Muscle of arm (tissue), 14 donors: ENCODE data around the gene CDRT15. TPM values are rescaled to one million over a fixed set of nuclear protein-coding genes. Genes with fewer than 3 reads are reported as not detected.
"Not testable (repeated sequence)": the region's sequence is repeated elsewhere in the genome, so short reads cannot be mapped to it uniquely, and the experiment has no call there.

Source experiments
- DNase-seq: peaks from one replicate; pipeline ENCODE4 v3.0.0-alpha.2; 2013
- long read RNA-seq, 11 donors: transcript quantifications; one replicate each; lab custom pipeline, GENCODE V29; 2026
- polyA plus RNA-seq, 12 donors: library from polyadenylated mRNA; unstranded; fragments of 120-200 nt; gene quantifications; one replicate each; pipeline ENCODE4 v1.2.1, GENCODE V29; 2013; ENCODE audit not compliant: insufficient read length in 12 of 12

CDRT15 gene
- under 1 TPM in 9 of 12 donors, not detected in 3; 0.18 to 0.89 (median 0.53) TPM for polyA plus RNA-seq
- long read RNA-seq, donor 1: 0 reads
- long read RNA-seq, donor 2: 0 reads
- long read RNA-seq, donor 3: 0 reads
- long read RNA-seq, donor 4: 0 reads
- long read RNA-seq, donor 5: 0 reads
- long read RNA-seq, donor 6: 0 reads
- long read RNA-seq, donor 7: 0 reads
- long read RNA-seq, donor 8: 0 reads
- long read RNA-seq, donor 9: 0 reads
- long read RNA-seq, donor 10: 0 reads
- long read RNA-seq, donor 11: 0 reads

DNA sequence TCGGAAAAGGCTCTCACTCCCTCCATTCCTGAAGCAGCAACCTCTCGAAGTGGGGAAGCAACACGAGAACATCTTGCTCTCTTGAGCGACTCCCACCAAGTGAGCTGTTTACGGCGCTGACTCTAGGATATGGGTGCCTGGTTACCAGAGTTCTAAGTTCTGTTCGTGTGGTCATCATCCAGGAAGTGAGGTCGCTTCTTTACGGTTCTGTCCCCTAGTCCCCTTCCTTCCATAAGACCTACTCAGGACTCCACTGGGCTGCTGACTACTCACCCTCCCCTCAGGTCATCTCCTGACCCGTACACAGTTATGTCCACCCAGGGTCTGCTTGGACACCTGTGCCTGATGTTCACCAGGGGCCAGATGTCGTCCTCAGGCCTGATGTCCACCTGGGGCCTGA is at the start of gene CDRT15:
Gene CDRT15, minus strand, starts transcription at position 101 of the 400 bp plus-strand sequence. Its CDS starts 29 bp downstream, at position 72.
- DNase-seq: not testable (repeated sequence)

DNA sequence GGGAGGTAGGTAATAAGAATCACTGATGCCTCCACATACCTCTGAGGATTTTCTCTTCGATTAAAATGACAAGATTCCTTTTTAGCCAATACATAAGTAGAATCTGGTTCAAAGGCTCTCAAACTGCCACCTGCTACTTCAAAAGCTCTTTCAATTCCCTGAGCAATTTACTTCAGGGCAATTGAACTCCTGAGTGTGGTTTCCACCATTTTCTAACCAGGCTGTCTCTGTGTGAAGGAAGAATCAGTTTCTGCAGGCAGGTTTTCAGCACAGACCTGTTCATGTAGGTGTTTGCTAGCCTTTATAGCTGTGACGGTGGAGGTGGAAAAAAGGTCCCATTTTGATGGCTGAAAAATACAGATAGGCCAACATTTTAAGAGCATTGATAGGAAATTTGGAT is 46.1 kb upstream of the CDRT15 start:
- no peak for DNase-seq

GRCh38 chr17:14281530-14281929 is 44.9 kb upstream of the CDRT15 start:
- no peak for DNase-seq

GRCh38 chr17:14276535-14277250 is 40.0 kb upstream of the CDRT15 start:
- no peak for DNase-seq

DNA sequence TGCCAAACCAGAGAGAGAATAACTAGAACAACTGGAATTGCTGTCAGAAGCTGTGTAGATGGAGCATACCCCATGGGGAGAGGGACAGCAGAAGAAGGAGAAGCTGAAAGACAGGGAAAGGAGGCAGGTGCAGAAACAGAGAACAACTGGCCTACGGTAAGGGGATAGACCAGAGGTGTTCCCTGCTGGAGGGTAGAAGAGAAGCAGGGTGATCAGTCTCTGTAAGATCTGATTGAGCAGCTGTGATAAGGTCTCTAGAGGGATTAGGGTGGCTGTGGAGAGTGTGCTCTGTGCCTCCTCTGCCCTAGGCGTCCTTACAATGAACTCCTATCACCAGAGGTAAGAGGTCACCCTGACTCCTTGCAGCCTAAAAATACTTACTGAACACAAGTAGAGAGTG is 33.8 kb upstream of the CDRT15 start:
- no peak for DNase-seq

GRCh38 chr17:14269473-14269872 is 32.8 kb upstream of the CDRT15 start:
- DNase-seq: no peak

DNA sequence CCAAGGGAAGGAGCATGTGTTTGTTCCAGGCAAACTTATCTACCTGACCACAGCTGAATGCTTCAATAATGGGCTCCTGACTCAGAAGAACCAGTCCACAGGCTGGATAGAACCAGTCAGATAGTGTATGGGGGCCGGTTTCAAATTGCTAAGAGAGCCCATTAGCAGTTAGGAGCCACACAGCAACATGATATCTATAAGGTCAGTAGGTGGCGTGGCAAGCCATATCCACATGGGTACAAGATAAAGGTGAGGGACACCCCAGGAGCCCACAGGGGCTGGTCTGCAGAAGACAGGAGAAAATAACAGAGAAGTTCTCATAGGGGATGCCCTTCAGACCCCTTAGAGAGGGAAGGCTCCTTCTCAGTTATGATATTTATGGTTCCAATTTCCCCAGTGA is 31.6 kb upstream of the CDRT15 start:
- no peak for DNase-seq

GRCh38 chr17:14261406-14261805 is 24.7 kb upstream of the CDRT15 start:
- DNase-seq: no peak

DNA sequence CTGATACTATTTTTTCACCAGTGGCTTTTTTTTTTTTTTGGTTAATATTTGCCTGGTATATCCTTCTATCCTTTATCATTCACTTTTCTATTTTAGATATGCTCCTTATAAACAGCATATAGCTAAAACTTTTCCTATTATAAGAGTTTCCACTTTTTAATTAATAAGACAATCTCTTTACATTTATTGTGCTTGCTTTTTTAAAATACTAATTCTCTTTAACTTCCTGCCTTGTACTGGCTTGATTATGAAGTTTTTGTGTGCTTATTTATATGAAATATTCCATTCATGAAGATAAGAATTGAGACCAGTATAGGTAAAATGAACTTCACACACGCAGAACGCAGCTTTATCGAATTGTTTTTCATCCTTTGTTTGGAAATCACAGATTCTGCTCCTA is 9.0 kb upstream of the CDRT15 start:
- no peak for DNase-seq

GRCh38 chr17:14245002-14245401 is 8.3 kb upstream of the CDRT15 start:
- no peak for DNase-seq

GRCh38 chr17:14239271-14239670 is 2.6 kb upstream of the CDRT15 start:
- DNase-seq: not testable (repeated sequence)

DNA sequence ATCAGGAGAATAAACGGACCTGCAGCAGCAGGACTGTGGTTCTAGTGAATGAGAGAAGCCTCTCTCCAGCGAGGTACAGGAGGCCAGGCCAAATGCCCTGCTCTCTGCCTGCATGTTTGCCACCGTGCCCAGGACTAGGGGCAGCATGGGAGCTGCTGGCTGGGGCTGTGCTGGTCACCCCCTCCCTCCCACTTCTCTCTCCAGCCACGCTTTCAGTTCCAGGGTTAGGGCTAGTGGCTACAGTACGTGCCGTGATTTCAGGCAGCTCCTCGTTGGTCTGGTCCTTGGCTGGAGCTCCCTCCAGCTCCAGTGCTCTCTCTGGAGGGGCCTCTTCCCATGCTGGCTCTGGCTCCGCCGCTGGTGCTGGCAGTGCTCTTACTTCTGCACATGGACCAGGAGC is 630 bp downstream of the CDRT15 start:
- not testable (repeated sequence) for DNase-seq

DNA sequence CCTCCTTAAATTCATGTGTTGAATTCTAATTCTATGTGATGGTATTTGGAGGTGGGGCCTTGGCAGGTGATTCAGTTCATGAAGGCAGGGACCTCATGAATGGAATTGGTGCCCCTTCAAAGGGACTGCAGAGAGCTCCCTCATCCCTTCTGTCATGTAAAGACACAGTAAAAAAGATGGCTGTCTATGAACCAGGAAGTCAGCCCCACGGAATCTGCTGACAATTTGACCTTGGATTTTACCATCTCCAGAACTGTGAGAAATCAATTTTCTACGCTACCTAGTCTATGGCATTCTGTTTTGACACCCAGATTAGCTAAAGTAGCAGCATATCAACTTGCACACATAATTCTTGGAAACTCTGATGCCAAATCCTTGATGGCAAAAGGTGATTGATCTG is 1.6 kb downstream of the CDRT15 start:
- DNase-seq: not testable (repeated sequence)

DNA sequence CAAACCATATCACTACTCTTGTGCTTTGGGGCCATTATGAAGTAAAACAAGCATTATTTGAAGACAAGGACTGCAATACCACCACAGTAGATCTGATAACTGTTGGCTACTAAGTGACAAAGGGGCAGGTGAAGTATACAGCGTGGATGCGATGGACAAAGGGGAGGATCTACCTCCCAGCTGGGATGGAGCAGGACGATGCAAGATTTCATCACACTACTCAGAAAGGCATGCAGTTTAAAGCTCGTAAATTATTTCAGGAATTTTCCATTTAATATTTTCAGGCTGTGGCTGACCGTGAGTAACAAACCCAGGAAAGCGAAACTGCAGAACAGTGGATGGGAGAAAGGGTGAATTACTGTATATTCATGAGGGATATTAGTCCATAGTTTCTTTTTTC is 5.5 kb downstream of the CDRT15 start:
- not testable (repeated sequence) for DNase-seq

GRCh38 chr17:14228903-14229302 is 7.8 kb downstream of the CDRT15 start:
- DNase-seq: no peak

GRCh38 chr17:14227052-14227451 is 9.6 kb downstream of the CDRT15 start:
- no peak for DNase-seq

GRCh38 chr17:14225254-14225980 is 11.2 kb downstream of the CDRT15 start:
- no peak for DNase-seq

DNA sequence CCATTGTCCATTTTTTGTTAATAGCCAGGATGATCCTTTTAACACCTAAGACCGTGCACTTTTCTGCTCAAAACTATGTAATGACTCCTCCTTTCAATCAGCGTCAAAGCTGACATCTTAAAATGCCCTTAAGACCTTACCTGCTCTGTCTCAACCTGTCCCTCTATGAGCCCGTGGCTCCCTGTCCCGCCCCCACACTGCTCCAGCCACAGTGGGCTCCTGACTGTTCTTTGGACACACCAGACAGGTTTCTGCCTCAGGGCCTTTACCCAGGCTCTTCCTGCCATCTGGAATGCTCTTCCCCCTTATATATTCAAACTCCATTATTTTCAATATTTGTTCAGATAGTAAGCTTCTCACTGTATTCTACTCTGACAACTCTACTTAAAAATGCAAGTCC is 14.1 kb downstream of the CDRT15 start:
- DNase-seq: no peak

- DNase-seq: no peak
These were observed 22.4 kb downstream of the CDRT15 start for GRCh38 chr17:14214271-14214670.

DNA sequence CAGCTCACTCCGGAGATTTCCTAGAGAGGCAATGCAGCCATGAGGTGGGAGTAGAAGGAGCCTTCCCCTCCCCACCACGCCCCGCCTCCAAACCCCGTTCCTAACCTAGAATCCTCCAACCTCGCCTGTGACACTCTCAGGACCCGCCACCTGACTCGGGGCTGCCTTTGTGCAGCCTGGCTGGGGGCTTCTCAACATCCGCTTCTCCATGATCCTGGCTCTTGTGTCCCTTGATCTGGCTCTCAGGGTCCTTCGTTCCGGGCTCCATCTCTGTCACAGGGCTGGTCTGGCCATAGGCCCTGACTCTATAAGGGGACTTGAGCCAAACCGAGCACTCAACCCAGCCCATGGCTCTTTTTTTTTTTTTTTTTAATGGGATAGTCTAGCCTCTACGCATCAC is 24.3 kb downstream of the CDRT15 start:
- no peak for DNase-seq

- no peak for DNase-seq
These were observed 24.9 kb downstream of the CDRT15 start for GRCh38 chr17:14211801-14212200.

GRCh38 chr17:14211246-14211645 is 25.4 kb downstream of the CDRT15 start:
- DNase-seq: no peak

DNA sequence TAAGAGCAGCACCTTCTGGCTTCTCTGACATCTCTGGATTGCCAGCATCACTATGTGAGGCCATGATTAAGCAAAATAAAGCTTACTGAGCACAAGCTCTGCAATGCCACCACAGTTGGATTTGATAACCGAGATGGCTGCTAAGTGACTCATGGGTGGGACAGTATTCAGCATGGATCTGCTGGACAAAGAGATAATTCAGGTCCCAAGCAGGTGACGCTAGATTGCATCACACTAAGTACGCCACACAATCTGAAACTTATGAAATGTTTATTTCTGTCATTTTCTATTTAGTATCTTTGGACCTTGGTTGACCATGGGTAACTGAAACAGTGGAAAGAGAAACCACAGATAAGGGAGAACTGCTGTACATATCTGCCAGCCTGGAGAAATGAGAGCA is 27.4 kb downstream of the CDRT15 start:
- DNase-seq: no peak
